ENCODE results near the gene PPP2R2D. TPM values are rescaled to one million over a fixed set of nuclear protein-coding genes. Genes with fewer than 3 reads are reported as not detected.

Gene PPP2R2D
- total RNA-seq, 1 experiment from 2014 or later, result 35.1 TPM

DNA sequence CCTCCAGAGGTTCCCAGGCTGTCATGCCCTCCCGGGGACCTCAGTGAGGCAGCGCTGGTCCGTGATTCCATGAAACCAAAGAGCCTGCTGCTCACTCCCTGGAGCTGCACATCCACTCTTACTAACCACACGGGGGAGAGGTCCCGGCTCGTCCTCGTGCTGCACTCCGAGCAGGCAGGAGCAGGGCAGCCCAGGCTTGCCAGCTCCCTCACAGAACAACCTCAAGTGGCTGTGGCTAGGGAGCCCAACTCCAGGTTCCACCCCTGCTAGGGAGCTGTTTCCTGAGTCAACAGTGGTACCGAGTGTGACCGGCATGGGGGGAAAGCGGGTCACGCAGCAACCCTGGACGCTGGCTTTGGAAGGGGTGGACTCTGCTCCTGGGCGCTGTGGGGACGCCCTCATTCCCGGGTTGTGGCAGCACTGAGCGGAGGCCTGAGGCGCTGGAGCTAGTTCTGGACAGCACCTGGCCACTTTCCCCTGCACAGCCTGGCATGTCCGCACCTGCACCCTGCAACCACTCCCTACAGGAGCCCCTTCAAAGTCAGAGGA lies 27.9 kb upstream of the PPP2R2D start:
- Mint-ChIP-seq H3K4me1 (peaks cover 3% of the 10 kb centered on the region in 2 experiments; a peak in 1 of 4 replicates), H3K27ac (no peak overlapping the region), H3K4me3 (no peak overlapping the region), H3K36me3 (ENCODE audit: insufficient read depth in 1 of 3, low read depth in 3 of 3) (peaks cover 0 to 3% (median 0%) of the 10 kb centered on the region in 3 experiments; a peak in 2 of 7 replicates), H3K27me3 (ENCODE audit: low read depth) (peaks cover under 1% of the 10 kb centered on the region; the same call in 1 of the 2 replicates), H3K9me3 (peaks cover 8 to 9% of the 10 kb centered on the region in 2 experiments; a peak in 4 of 5 replicates)
- no peak overlapping the region for H4K8ac ChIP-seq (replicated peaks; ENCODE audit: insufficient read length, low read depth, low read length)
- H3K27me3 ChIP-seq (ENCODE audit: insufficient read depth, low read length), result no peaks in the 10 kb centered on the region
- no peak overlapping the region for H3K27ac ChIP-seq (ENCODE audit: insufficient read length, low read depth, low read length)
- no peaks in the 10 kb centered on the region for H4K20me1 ChIP-seq (ENCODE audit: control insufficient read depth, insufficient read depth, insufficient read length)
- no peak overlapping the region for H2AK5ac ChIP-seq (ENCODE audit: insufficient read length, low read length)
- H2AFZ ChIP-seq (ENCODE audit: low read length), result no peak overlapping the region
- no peaks in the 10 kb centered on the region for H3K23me2 ChIP-seq (ENCODE audit: insufficient read length, low read depth, low read length, poor library complexity, severe bottlenecking)
- H3K14ac ChIP-seq (ENCODE audit: insufficient read depth, low read length), result no peak overlapping the region
- H3K9me3 ChIP-seq (ENCODE audit: control insufficient read depth, low read depth, low read length), result no peaks in the 10 kb centered on the region
- H4K5ac ChIP-seq (ENCODE audit: insufficient read length, low read depth, low read length), result no peak overlapping the region
- H3K18ac ChIP-seq (ENCODE audit: insufficient read length, low read depth, low read length), result no peak overlapping the region
- no peak overlapping the region for H3K23ac ChIP-seq (ENCODE audit: insufficient read length, low read depth, low read length)
- H3K4me1 ChIP-seq (ENCODE audit: insufficient read depth, low read length), result no peaks in the 10 kb centered on the region
- H3K56ac ChIP-seq (ENCODE audit: insufficient read length, low read depth, low read length), result no peak overlapping the region
- no peak overlapping the region for H3T11ph ChIP-seq (ENCODE audit: low read length)
- H3K4me2 ChIP-seq (ENCODE audit: insufficient read depth, insufficient read length, low read length), result no peak overlapping the region
- H4K91ac ChIP-seq (ENCODE audit: insufficient read length, low read depth, low read length), result no peak overlapping the region
- H2BK12ac ChIP-seq (ENCODE audit: insufficient read length, low read depth, low read length), result no peak overlapping the region
- no peak overlapping the region for H2BK120ac ChIP-seq (ENCODE audit: low read depth, low read length, poor library complexity, severe bottlenecking)
- no CpG with 5 or more reads among the region's 19 CpGs for WGBS (ENCODE audit: extremely low coverage, insufficient read length, low lambda C conversion rate)
- no peak overlapping the region for H3K9ac ChIP-seq (ENCODE audit: extremely low read depth, insufficient read length, low read length)
- H3K4ac ChIP-seq (ENCODE audit: low read depth, low read length), result no peak overlapping the region
- H3K79me2 ChIP-seq (ENCODE audit: insufficient read depth, low read length), result no peaks in the 10 kb centered on the region
- DNase-seq, result peak; percentile 36
- no peak overlapping the region for H2BK15ac ChIP-seq (ENCODE audit: low read depth, low read length)
- no peaks in the 10 kb centered on the region for H3K79me1 ChIP-seq (ENCODE audit: insufficient read depth, low read depth, low read length, poor library complexity, severe bottlenecking)
- TF ChIP-seq, protein P1, sequence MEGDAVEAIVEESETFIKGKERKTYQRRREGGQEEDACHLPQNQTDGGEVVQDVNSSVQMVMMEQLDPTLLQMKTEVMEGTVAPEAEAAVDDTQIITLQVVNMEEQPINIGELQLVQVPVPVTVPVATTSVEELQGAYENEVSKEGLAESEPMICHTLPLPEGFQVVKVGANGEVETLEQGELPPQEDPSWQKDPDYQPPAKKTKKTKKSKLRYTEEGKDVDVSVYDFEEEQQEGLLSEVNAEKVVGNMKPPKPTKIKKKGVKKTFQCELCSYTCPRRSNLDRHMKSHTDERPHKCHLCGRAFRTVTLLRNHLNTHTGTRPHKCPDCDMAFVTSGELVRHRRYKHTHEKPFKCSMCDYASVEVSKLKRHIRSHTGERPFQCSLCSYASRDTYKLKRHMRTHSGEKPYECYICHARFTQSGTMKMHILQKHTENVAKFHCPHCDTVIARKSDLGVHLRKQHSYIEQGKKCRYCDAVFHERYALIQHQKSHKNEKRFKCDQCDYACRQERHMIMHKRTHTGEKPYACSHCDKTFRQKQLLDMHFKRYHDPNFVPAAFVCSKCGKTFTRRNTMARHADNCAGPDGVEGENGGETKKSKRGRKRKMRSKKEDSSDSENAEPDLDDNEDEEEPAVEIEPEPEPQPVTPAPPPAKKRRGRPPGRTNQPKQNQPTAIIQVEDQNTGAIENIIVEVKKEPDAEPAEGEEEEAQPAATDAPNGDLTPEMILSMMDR (conservative IDR thresholded peaks at IDR 0.05), result no peak
- no peak overlapping the region for H2BK5ac ChIP-seq (ENCODE audit: insufficient read length, low read length)
- no peak overlapping the region for H2BK20ac ChIP-seq (ENCODE audit: low read depth, low read length, poor library complexity, severe bottlenecking)
